Activated CD8-positive, alpha-beta memory T cell treated with anti-CD3 and anti-CD28 coated beads, Interleukin-2, amount 50 U/mL, for 24 hours (primary cell): ENCODE measurements around the gene PTGIS.

Source experiments
- DNase-seq: peaks from one replicate; pipeline ENCODE4 v3.0.0-alpha.2; 2020; ENCODE audit errors: extremely low read depth

PTGIS gene

GRCh38 chr20:49469060-49469459 is 98.9 kb downstream of the PTGIS start:
- DNase-seq = no peak

DNA sequence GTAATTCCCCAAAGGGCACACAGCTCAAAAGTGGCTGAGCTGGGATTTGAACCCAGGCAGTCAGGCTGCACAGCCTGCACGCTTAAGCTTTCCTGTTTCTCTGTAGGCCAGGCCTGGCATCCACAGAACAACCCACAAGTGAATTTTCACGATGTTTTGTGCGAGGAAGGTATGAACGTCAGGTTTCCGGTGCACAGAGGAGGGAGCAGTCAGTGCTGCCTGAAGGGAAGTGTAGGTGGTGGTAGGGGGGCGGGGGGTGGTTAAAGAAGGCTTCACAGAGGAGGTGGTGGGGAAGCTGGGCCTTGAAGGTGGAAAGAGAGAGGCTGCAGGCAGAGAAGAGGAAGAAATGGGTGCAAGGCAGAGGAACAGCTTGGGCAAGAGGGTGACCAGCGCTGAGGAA is 99.5 kb downstream of the PTGIS start:
- no peak for DNase-seq

- DNase-seq = no peak
Measured at GRCh38 chr20:49466114-49466912, 101.6 kb downstream of the PTGIS start.

DNA sequence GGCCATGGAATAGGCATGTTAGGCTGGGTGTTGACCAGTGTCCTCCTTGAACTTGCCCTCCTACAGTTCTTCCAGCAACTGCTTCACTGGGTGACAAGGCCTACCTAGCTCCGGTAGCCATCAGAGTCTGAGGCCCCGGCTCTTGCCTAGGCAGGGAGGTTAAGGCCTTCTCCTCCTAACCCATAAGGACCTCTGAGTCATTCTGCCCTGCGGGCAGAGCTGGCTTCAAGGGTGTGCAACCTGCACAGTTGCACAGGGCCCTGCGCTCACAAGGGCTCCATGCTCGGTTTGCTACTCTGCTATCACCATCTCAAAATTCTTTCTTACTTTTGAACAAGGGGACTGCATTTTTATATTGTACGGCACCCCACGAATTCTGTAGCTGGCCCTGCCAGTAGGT is 103.4 kb downstream of the PTGIS start:
- DNase-seq = no peak

GRCh38 chr20:49462626-49463025 is 105.3 kb downstream of the PTGIS start:
- DNase-seq = no peak

DNA sequence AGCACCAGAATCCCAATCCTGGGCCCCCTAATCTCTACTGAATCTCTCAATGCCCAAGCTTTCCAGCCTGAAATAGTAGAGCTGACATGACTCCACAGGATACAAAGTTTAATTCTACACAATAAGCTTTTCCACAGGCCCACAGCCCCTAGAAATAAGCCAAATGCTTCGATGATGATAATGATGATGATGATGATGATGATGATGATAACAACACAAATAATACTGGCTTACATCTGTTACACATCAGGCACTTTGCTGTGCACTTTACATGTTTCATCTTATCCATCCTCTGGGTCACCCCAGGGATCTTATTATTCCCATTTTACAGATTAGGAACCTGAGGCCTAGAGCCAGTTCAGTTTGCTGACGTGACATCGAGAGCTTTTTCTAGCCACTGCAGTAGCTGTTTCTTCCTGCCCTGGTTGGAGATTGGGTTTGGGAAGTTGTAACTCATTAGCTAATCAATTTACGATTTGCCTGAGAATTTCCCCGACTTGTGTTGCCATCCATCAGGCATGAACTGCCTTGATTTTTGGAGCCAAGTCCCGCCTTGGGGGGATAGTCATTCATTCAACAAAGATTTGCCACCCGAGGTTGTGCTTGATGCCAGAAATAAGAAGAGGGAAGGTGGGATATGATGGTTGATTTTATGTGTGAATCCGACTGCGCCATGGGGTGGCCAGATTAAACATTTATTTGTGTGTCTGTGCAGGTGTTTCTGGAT is 105.9 kb downstream of the PTGIS start:
- DNase-seq = no peak

DNA sequence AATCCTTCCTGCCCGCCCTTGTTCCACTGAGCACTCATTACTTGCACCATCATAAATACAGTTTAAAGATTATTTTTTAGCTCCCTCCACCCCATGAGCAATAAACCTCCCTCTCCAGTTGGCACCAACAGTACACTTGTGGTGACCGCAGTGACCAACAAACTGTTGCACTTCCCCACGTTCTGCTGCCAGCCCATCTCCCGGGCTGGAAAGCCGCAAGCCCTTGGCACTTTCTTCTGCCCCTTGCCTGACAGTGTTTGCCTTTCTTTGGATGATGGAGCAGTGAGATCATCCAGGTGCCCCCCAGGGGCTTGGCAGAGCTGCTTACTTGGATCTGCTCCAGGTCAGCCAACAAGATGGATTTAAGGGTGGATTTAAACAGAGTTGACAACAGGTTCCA is 107.0 kb downstream of the PTGIS start:
- DNase-seq = no peak

- DNase-seq = no peak
Measured at GRCh38 chr20:49460131-49460530, 107.8 kb downstream of the PTGIS start.

- no peak for DNase-seq
Measured at GRCh38 chr20:49459684-49460083, 108.3 kb downstream of the PTGIS start.

GRCh38 chr20:49457444-49457843 is 110.5 kb downstream of the PTGIS start:
- DNase-seq = no peak

GRCh38 chr20:49456646-49457045 is 111.3 kb downstream of the PTGIS start:
- DNase-seq = no peak

DNA sequence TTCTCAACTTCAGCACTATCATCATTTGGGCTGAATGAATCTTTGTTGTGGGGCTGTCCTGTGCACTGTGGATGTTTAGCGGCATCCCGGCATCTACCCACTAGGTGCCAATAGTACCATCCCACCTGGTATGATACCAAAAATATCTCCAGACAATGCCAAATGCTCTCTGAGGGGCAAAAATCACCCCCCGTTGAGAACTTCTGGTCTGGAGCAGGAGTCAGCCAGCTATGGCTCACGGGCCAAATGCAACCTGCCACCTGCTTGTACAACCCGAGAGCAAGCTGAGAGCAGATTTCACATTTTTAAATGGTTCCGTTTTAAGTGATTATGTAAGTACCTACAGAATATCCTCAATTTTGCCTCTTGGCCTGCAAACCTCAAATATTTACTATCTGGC is 112.2 kb downstream of the PTGIS start:
- DNase-seq = no peak
